ENCODE measurements around the gene RHNO1.

GRCh38 chr12:2925322-2925995 is 48.4 kb downstream of the RHNO1 start:
- no peak for TF ChIP-seq CTCF (conservative IDR thresholded peaks at IDR 0.05; ENCODE audit: low read depth, low read length)
- no peak for TF ChIP-seq EZH2phosphoT487 (IDR thresholded peaks at IDR 0.05; ENCODE audit: borderline replicate concordance, low read length)
- TF ChIP-seq EZH2 (IDR thresholded peaks at IDR 0.05; ENCODE audit: low read length, unreplicated experiment): no peak
